PC-3 (cell line): ENCODE data around the gene ADIG.

Experiments
- CTCF ChIP-seq: fragments of 300-600 bp; sonication (generic); conservative IDR thresholded peaks from 2 replicates; pipeline ENCODE4 v1.5.1; 2017; ENCODE audit warnings: antibody characterized with exemption, low read depth, mild to moderate bottlenecking, low read length
- EZH2phosphoT487 ChIP-seq: fragments of 300-600 bp; sonication (generic); IDR thresholded peaks from 2 replicates; pipeline ENCODE4 v1.6.1; 2018; ENCODE audit warnings: mild to moderate bottlenecking, antibody characterized with exemption, low read length, borderline replicate concordance

GRCh38 chr20:38548356-38549083, 32.5 kb upstream of the ADIG start:
- no peak for TF ChIP-seq CTCF
- TF ChIP-seq EZH2phosphoT487 = no peak
